ENCODE data around the gene PARS2. TPM values are rescaled to one million over a fixed set of nuclear protein-coding genes. Genes with fewer than 3 reads are reported as not detected.
A peak's percentile ranks its signal among the peaks of the same experiment; 100 is the strongest.

Gene PARS2
- total RNA-seq, 2 experiments from 2014 or later = 5.3 to 7.6 TPM

GRCh38 chr1:54767526-54767925 is 3.2 kb upstream of the PARS2 start:
- H3K36me3 ChIP-seq (ENCODE audit: insufficient read depth, low read length) = no peaks in the 10 kb centered on the region
- ChIA-PET POLR2A (no interaction called here), CTCF (ENCODE audit: unreplicated experiment) (no interaction called here)
- no peak for DNase-seq (ENCODE audit: low spot score)
- H3K79me2 ChIP-seq (ENCODE audit: insufficient read depth, low read depth, low read length) = peaks cover 12% of the 10 kb centered on the region; the same call in 1 of the 2 replicates
- intact Hi-C loops (cut with micrococcal nuclease; ENCODE audit: unreplicated experiment) = no loop called here
- H4K20me1 ChIP-seq (ENCODE audit: insufficient read depth, low read length) = no peaks in the 10 kb centered on the region
- H3K4me2 ChIP-seq (ENCODE audit: low read length) = no peak overlapping the region
- no peaks in the 10 kb centered on the region for H3K9me3 ChIP-seq (ENCODE audit: low read length)
- no peak overlapping the region for H2AFZ ChIP-seq (ENCODE audit: low read length)
- H3K27ac ChIP-seq (ENCODE audit: low read depth, low read length, poor library complexity, severe bottlenecking) = no peak overlapping the region
- TF ChIP-seq EZH2phosphoT487 (IDR thresholded peaks at IDR 0.05; ENCODE audit: borderline replicate concordance, low read depth, low read length) (no peak), CTCF (conservative IDR thresholded peaks at IDR 0.05; ENCODE audit: low read length) (no peak)
- H3K4me3 ChIP-seq (ENCODE audit: low read depth, low read length, poor library complexity, severe bottlenecking) = no peak overlapping the region
- no TSS peak for BruUV-seq (replicated peaks)
- peaks cover 26% of the 10 kb centered on the region for H3K4me1 ChIP-seq (ENCODE audit: insufficient read depth, low read length, poor library complexity, severe bottlenecking)
- no peaks in the 10 kb centered on the region for H3K9me2 ChIP-seq (ENCODE audit: insufficient read depth, low read length)

GRCh38 chr1:54766726-54767125 is 2.4 kb upstream of the PARS2 start:
- Histone ChIP-seq H4K20me1 (ENCODE audit: insufficient read depth, low read length) (no peaks in the 10 kb centered on the region), H3K9me2 (ENCODE audit: insufficient read depth, low read length) (no peaks in the 10 kb centered on the region), H3K79me2 (ENCODE audit: insufficient read depth, low read depth, low read length) (peaks cover 12% of the 10 kb centered on the region; the same call in 1 of the 2 replicates), H3K9me3 (ENCODE audit: low read length) (no peaks in the 10 kb centered on the region), H2AFZ (ENCODE audit: low read length) (peak overlapping the region; percentile 94; the same call in 1 of the 2 replicates), H3K27ac (ENCODE audit: low read depth, low read length, poor library complexity, severe bottlenecking) (no peak overlapping the region), H3K4me3 (ENCODE audit: low read depth, low read length, poor library complexity, severe bottlenecking) (no peak overlapping the region), H3K4me2 (ENCODE audit: low read length) (no peak overlapping the region), H3K36me3 (ENCODE audit: insufficient read depth, low read length) (no peaks in the 10 kb centered on the region), H3K4me1 (ENCODE audit: insufficient read depth, low read length, poor library complexity, severe bottlenecking) (peaks cover 26% of the 10 kb centered on the region)
- POLR2A ChIA-PET = interaction anchor here (0.5 to 1.6 kb wide), 2 partner anchors 16 to 577 kb away, joined by 5 read pairs; no protein-coding TSS in a partner anchor
- CTCF ChIA-PET (ENCODE audit: unreplicated experiment) = interaction anchor here (0.6 kb wide), 1 partner anchor 14 kb away, joined by 3 read pairs; no protein-coding TSS in a partner anchor
- TF ChIP-seq EZH2phosphoT487 (IDR thresholded peaks at IDR 0.05; ENCODE audit: borderline replicate concordance, low read depth, low read length) (no peak), CTCF (conservative IDR thresholded peaks at IDR 0.05; ENCODE audit: low read length) (no peak)
- BruUV-seq (replicated peaks) = no TSS peak
- intact Hi-C loops (cut with micrococcal nuclease; ENCODE audit: unreplicated experiment) = no loop called here
- no peak for DNase-seq (ENCODE audit: low spot score)

GRCh38 chr1:54764922-54765561 is 719 bp upstream of the PARS2 start:
- H3K4me2 ChIP-seq (ENCODE audit: low read length) = peak overlapping the region; percentile 72
- DNase-seq (ENCODE audit: low spot score) = no peak
- no peaks in the 10 kb centered on the region for H3K9me2 ChIP-seq (ENCODE audit: insufficient read depth, low read length)
- intact Hi-C loops (cut with micrococcal nuclease; ENCODE audit: unreplicated experiment) = loop anchor here (2.0 to 5.0 kb wide), 2 partner anchors 50 to 713 kb away; partner anchors contain the start of genes TCEANC2, TMEM59 and TTC4
- H3K9me3 ChIP-seq (ENCODE audit: low read length) = no peaks in the 10 kb centered on the region
- H3K79me2 ChIP-seq (ENCODE audit: insufficient read depth, low read depth, low read length) = peaks cover 12% of the 10 kb centered on the region; the same call in 1 of the 2 replicates
- peaks cover 29% of the 10 kb centered on the region for H3K4me1 ChIP-seq (ENCODE audit: insufficient read depth, low read length, poor library complexity, severe bottlenecking)
- TF ChIP-seq CTCF (conservative IDR thresholded peaks at IDR 0.05; ENCODE audit: low read length) = no peak
- no peak for TF ChIP-seq EZH2phosphoT487 (IDR thresholded peaks at IDR 0.05; ENCODE audit: borderline replicate concordance, low read depth, low read length)
- peak overlapping the region; percentile 93 for H3K4me3 ChIP-seq (ENCODE audit: low read depth, low read length, poor library complexity, severe bottlenecking)
- no peaks in the 10 kb centered on the region for H3K36me3 ChIP-seq (ENCODE audit: insufficient read depth, low read length)
- ChIA-PET POLR2A (no interaction called here), CTCF (ENCODE audit: unreplicated experiment) (no interaction called here)
- H4K20me1 ChIP-seq (ENCODE audit: insufficient read depth, low read length) = no peaks in the 10 kb centered on the region
- no TSS peak for BruUV-seq (replicated peaks)
- H2AFZ ChIP-seq (ENCODE audit: low read length) = peak overlapping the region; percentile 94
- no peak overlapping the region for H3K27ac ChIP-seq (ENCODE audit: low read depth, low read length, poor library complexity, severe bottlenecking)

Data from OCI-LY7 (cell line).